GM06990 (cell line): ENCODE results near the gene TVP23A.
"Not testable (repeated sequence)": the region's sequence is repeated elsewhere in the genome, so short reads cannot be mapped to it uniquely, and the experiment has no call there.

Experiments used
- DNase-seq: peaks from one replicate; pipeline ENCODE4 v3.0.0-alpha.2; 2011; ENCODE audit not compliant: insufficient read length; ENCODE audit errors: extremely low read depth
- H3K27me3 ChIP-seq: replicated peaks from 2 replicates; pipeline ENCODE4 v1.6.0; 2011; ENCODE audit warnings: low read length; ENCODE audit not compliant: control insufficient read depth, insufficient read depth
- H3K36me3 ChIP-seq: 2 replicates; pipeline ENCODE4 v1.5.1; 2011; ENCODE audit warnings: low read length; ENCODE audit not compliant: control insufficient read depth, insufficient read depth
- H3K4me3 ChIP-seq: replicated peaks from 2 replicates; pipeline ENCODE4 v1.5.1; 2011; ENCODE audit warnings: low read depth, mild to moderate bottlenecking, control low read depth, low read length
- CTCF ChIP-seq: IDR thresholded peaks from 2 replicates; pipeline ENCODE4 v1.5.1; 2011; ENCODE audit warnings: low read length, control low read depth, mild to moderate bottlenecking, inconsistent platforms; ENCODE audit not compliant: insufficient read depth, poor library complexity, severe bottlenecking

Gene TVP23A

DNA sequence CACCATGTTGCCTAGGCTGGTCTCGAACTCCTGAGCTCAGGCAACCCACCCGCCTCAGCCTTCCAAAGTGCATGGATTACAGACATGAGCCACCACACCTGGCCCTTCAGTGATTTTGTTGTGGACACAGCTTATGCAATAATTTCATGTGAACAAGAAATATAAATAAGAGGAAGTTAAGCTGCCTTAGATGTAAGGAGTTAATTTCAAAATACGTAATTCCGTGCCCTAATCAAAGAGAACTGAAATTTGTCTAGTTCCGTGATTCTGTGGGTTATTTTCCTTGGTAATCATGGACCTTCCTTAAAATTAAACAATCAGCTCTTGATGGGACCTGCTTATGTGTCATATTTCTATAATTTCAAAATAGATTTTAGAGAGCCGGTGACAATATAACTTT is 11.9 kb downstream of the TVP23A start:
- no peak for DNase-seq
- H3K4me3 ChIP-seq: no peak overlapping the region
- H3K27me3 ChIP-seq: no peaks in the 10 kb centered on the region
- H3K36me3 ChIP-seq: no peaks in the 10 kb centered on the region
- TF ChIP-seq CTCF: no peak

GRCh38 chr16:10805334-10805733 is 13.3 kb downstream of the TVP23A start:
- no peak for DNase-seq
- TF ChIP-seq CTCF: no peak
- no peak overlapping the region for H3K4me3 ChIP-seq
- no peaks in the 10 kb centered on the region for H3K36me3 ChIP-seq
- H3K27me3 ChIP-seq: no peaks in the 10 kb centered on the region

GRCh38 chr16:10799736-10800135 is 18.9 kb downstream of the TVP23A start:
- DNase-seq: no peak
- Histone ChIP-seq H3K27me3 (no peaks in the 10 kb centered on the region), H3K4me3 (no peak overlapping the region), H3K36me3 (no peaks in the 10 kb centered on the region)
- TF ChIP-seq CTCF: no peak

GRCh38 chr16:10791048-10791447 is 27.5 kb downstream of the TVP23A start:
- no peak for TF ChIP-seq CTCF
- DNase-seq: peak; percentile 60
- Histone ChIP-seq H3K4me3 (no peak overlapping the region), H3K36me3 (no peaks in the 10 kb centered on the region), H3K27me3 (no peaks in the 10 kb centered on the region)

GRCh38 chr16:10788630-10789029 is 30.0 kb downstream of the TVP23A start:
- H3K27me3 ChIP-seq, H3K36me3 ChIP-seq, H3K4me3 ChIP-seq, DNase-seq: not testable (repeated sequence)

- Histone ChIP-seq H3K36me3 (no peaks in the 10 kb centered on the region), H3K27me3 (no peaks in the 10 kb centered on the region), H3K4me3 (no peak overlapping the region)
- TF ChIP-seq CTCF: no peak
- DNase-seq: peak; percentile 49
These were observed 31.3 kb downstream of the TVP23A start for GRCh38 chr16:10787304-10787703.
